ENCODE data around the gene SPAG17. TPM values are rescaled to one million over a fixed set of nuclear protein-coding genes. Genes with fewer than 3 reads are reported as not detected.

SPAG17 gene
- total RNA-seq, 1 experiment from 2014 or later, result 0.33 TPM

- CTCF ChIA-PET, result no interaction called here
- H3K27me3 Mint-ChIP-seq (ENCODE audit: unreplicated experiment), result no peaks in the 10 kb centered on the region
Observed at GRCh38 chr1:118159569-118159968, 25.5 kb downstream of the SPAG17 start.

GRCh38 chr1:118158924-118159323 lies 26.1 kb downstream of the SPAG17 start:
- no peak overlapping the region for H3K27ac Mint-ChIP-seq (ENCODE audit: unreplicated experiment)
- TF ChIP-seq CTCF (IDR thresholded peaks at IDR 0.05; ENCODE audit: unreplicated experiment), result no peak
- no peak overlapping the region for H3K4me3 Mint-ChIP-seq (ENCODE audit: low read depth, unreplicated experiment)
- H3K27me3 Mint-ChIP-seq (ENCODE audit: unreplicated experiment), result no peaks in the 10 kb centered on the region
- intact Hi-C loops (cut with micrococcal nuclease; ENCODE audit: unreplicated experiment), result loop anchor here (10.0 kb wide), 2 partner anchors 556 to 1116 kb away; no protein-coding TSS in a partner anchor
- no peak for DNase-seq
- BruUV-seq (replicated peaks), result no TSS peak
- CTCF ChIA-PET, result no interaction called here
- H3K4me1 Mint-ChIP-seq (ENCODE audit: low read depth, unreplicated experiment), result no peaks in the 10 kb centered on the region
- H3K36me3 Mint-ChIP-seq (ENCODE audit: insufficient read depth, unreplicated experiment), result no peaks in the 10 kb centered on the region
- no peaks in the 10 kb centered on the region for H3K9me3 Mint-ChIP-seq (ENCODE audit: low read depth, unreplicated experiment)

More at GRCh38 chr1:118159569-118159968, 25.5 kb downstream of the SPAG17 start:
- no TSS peak for BruUV-seq (replicated peaks)
- DNase-seq, result no peak
- H3K9me3 Mint-ChIP-seq (ENCODE audit: low read depth, unreplicated experiment), result no peaks in the 10 kb centered on the region
- intact Hi-C loops (cut with micrococcal nuclease; ENCODE audit: unreplicated experiment), result loop anchor here (10.0 kb wide), 2 partner anchors 555 to 1115 kb away; no protein-coding TSS in a partner anchor
- H3K36me3 Mint-ChIP-seq (ENCODE audit: insufficient read depth, unreplicated experiment), result no peaks in the 10 kb centered on the region
- no peak overlapping the region for H3K4me3 Mint-ChIP-seq (ENCODE audit: low read depth, unreplicated experiment)
- H3K27ac Mint-ChIP-seq (ENCODE audit: unreplicated experiment), result no peak overlapping the region
- TF ChIP-seq CTCF (IDR thresholded peaks at IDR 0.05; ENCODE audit: unreplicated experiment), result no peak
- H3K4me1 Mint-ChIP-seq (ENCODE audit: low read depth, unreplicated experiment), result no peaks in the 10 kb centered on the region

GRCh38 chr1:118157506-118157905 lies 27.5 kb downstream of the SPAG17 start:
- no peaks in the 10 kb centered on the region for H3K36me3 Mint-ChIP-seq (ENCODE audit: insufficient read depth, unreplicated experiment)
- no peaks in the 10 kb centered on the region for H3K4me1 Mint-ChIP-seq (ENCODE audit: low read depth, unreplicated experiment)
- no peaks in the 10 kb centered on the region for H3K9me3 Mint-ChIP-seq (ENCODE audit: low read depth, unreplicated experiment)
- no peak overlapping the region for H3K27ac Mint-ChIP-seq (ENCODE audit: unreplicated experiment)
- BruUV-seq (replicated peaks), result no TSS peak
- H3K4me3 Mint-ChIP-seq (ENCODE audit: low read depth, unreplicated experiment), result no peak overlapping the region
- intact Hi-C loops (cut with micrococcal nuclease; ENCODE audit: unreplicated experiment), result loop anchor here (10.0 kb wide), 2 partner anchors 557 to 1117 kb away; no protein-coding TSS in a partner anchor
- no peaks in the 10 kb centered on the region for H3K27me3 Mint-ChIP-seq (ENCODE audit: unreplicated experiment)
- no peak for DNase-seq
- TF ChIP-seq CTCF (IDR thresholded peaks at IDR 0.05; ENCODE audit: unreplicated experiment), result no peak
- CTCF ChIA-PET, result no interaction called here

- Mint-ChIP-seq H3K4me3 (ENCODE audit: low read depth, unreplicated experiment) (no peak overlapping the region), H3K27me3 (ENCODE audit: unreplicated experiment) (no peaks in the 10 kb centered on the region), H3K4me1 (ENCODE audit: low read depth, unreplicated experiment) (no peaks in the 10 kb centered on the region), H3K9me3 (ENCODE audit: low read depth, unreplicated experiment) (no peaks in the 10 kb centered on the region), H3K36me3 (ENCODE audit: insufficient read depth, unreplicated experiment) (no peaks in the 10 kb centered on the region), H3K27ac (ENCODE audit: unreplicated experiment) (no peak overlapping the region)
- intact Hi-C loops (cut with micrococcal nuclease; ENCODE audit: unreplicated experiment), result loop anchor here (10.0 kb wide), 2 partner anchors 560 to 1120 kb away; no protein-coding TSS in a partner anchor
- CTCF ChIA-PET, result no interaction called here
- no peak for TF ChIP-seq CTCF (IDR thresholded peaks at IDR 0.05; ENCODE audit: unreplicated experiment)
- DNase-seq, result no peak
- BruUV-seq (replicated peaks), result no TSS peak
Observed at GRCh38 chr1:118155106-118155505, 29.9 kb downstream of the SPAG17 start.
